ENCODE data around the gene TCF4.

The TCF4 gene

DNA sequence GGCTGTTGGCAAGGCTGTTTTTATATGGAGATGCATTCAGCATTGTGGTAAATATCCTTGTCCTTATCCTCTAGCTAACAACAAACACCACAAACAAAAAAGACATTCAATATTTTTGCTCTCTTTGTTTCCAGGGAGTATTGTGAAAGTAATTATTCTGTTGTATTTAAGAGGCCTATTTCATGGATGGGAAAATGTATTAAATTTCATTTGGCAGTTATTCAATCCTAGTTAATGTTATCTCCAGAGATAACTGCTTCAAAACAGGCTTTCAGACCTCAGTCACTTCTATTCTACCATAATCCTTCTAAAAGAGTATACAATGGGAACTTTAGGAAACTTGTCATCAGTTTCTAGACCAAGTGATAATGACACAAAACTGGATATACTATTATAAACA lies 348.3 kb downstream of the TCF4 start:
- POLR2A ChIA-PET, result no interaction called here
- Histone ChIP-seq H3K27me3 (replicated peaks in 2 of 5; ENCODE audit: control insufficient read depth in 4 of 5, insufficient read depth in 5 of 5, low read length in 4 of 5) (no peaks in the 10 kb centered on the region), H3K4me3 (ENCODE audit: control insufficient read depth in 1 of 7, extremely low read depth in 1 of 7, insufficient read depth in 4 of 7, low read depth in 2 of 7, low read length in 6 of 7) (no peak overlapping the region), H3K4me1 (ENCODE audit: control extremely low read depth in 1 of 4, control insufficient read depth in 4 of 4, insufficient read depth in 4 of 4, low read length in 3 of 4) (peaks cover 0 to 9% (median 3%) of the 10 kb centered on the region in 4 experiments), H3K9me3 (ENCODE audit: control extremely low read depth in 1 of 5, control insufficient read depth in 4 of 5, insufficient read depth in 2 of 5, low read depth in 1 of 5, low read length in 4 of 5) (no peaks in the 10 kb centered on the region), H3K27ac (ENCODE audit: insufficient read depth in 1 of 2, low read depth in 1 of 2, low read length in 2 of 2, poor library complexity in 1 of 2, severe bottlenecking in 2 of 2) (no peak overlapping the region), H3K36me3 (ENCODE audit: control insufficient read depth in 4 of 4, insufficient read depth in 4 of 4, low read length in 3 of 4) (peaks cover 3 to 21% (median 6%) of the 10 kb centered on the region in 4 experiments)
- no peak for DNase-seq
- CTCF ChIA-PET, result no interaction called here

DNA sequence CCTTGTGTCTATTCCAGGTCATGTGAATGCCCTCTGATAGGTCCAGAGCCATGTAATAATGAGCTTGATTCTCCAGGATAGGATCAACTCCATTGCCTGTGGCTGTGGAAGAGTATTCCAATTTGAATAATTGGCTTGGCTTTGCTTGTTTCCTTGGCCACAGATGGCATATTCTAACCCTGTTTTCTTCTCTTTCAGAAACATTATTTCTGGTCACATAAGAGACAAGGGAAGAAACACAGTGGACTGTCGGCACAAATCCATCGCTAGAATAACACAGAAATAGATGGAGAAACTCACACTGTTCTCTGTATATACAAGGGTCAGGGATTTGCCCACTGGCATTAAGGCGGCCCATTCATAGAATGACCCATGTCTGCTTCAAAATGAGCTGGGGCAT lies 350.3 kb downstream of the TCF4 start:
- no peaks in the 10 kb centered on the region for H3K27me3 ChIP-seq (replicated peaks in 2 of 5; ENCODE audit: control insufficient read depth in 4 of 5, insufficient read depth in 5 of 5, low read length in 4 of 5)
- H3K9me3 ChIP-seq (ENCODE audit: control extremely low read depth in 1 of 5, control insufficient read depth in 4 of 5, insufficient read depth in 2 of 5, low read depth in 1 of 5, low read length in 4 of 5), result no peaks in the 10 kb centered on the region
- H3K27ac ChIP-seq (ENCODE audit: insufficient read depth in 1 of 2, low read depth in 1 of 2, low read length in 2 of 2, poor library complexity in 1 of 2, severe bottlenecking in 2 of 2), result no peak overlapping the region
- peaks cover 0 to 13% (median 3%) of the 10 kb centered on the region in 4 experiments for H3K4me1 ChIP-seq (ENCODE audit: control extremely low read depth in 1 of 4, control insufficient read depth in 4 of 4, insufficient read depth in 4 of 4, low read length in 3 of 4)
- 100% methylated on average over 3 of the region's 3 CpGs for WGBS (ENCODE audit: insufficient coverage)
- POLR2A ChIA-PET, result no interaction called here
- H3K36me3 ChIP-seq (ENCODE audit: control insufficient read depth in 4 of 4, insufficient read depth in 4 of 4, low read length in 3 of 4), result peaks cover 3 to 26% (median 5%) of the 10 kb centered on the region in 4 experiments
- DNase-seq, result no peak
- CTCF ChIA-PET, result interaction anchor here (1.0 to 1.7 kb wide), 4 partner anchors 9 to 1338 kb away, joined by 3 to 4 read pairs (median 3); no protein-coding TSS in a partner anchor
- H3K4me3 ChIP-seq (ENCODE audit: control insufficient read depth in 1 of 7, extremely low read depth in 1 of 7, insufficient read depth in 4 of 7, low read depth in 2 of 7, low read length in 6 of 7), result no peak overlapping the region

DNA sequence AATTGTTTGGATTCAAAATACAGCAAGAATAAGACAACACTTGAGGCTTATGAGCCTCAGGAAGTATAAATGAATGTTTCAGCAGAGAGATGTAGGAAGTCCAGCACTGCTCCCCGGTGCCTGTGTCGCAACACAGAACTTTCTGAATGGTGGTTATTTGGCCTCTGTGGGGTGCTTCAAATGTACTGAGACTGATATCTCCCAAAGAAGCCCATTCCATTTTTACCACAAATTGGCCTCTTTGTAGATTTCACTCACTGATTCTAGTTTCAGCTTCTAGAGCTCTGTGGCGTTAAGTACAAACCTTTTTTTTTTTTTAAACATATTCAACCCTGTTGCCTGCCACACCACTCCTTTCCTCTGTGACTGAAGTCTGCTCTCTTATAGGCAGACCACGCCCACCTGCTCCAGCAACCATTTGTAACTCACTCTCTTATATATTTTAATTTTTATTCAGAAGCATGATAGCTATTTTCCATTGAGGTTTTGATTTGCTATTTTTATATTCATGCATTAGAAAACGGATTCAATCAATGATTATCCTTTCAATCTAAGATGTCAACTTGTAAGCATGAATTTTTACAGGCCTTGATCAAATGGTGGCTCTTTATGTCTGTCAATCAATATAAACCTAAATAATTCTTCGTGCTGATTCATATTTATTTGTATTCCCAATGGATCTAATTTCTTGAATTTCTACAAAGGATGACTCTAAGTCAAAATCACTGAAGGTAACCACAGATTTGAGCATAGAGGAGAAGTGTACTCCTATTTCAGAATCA lies 351.7 kb downstream of the TCF4 start:
- Histone ChIP-seq H3K9me3 (ENCODE audit: control extremely low read depth in 1 of 5, control insufficient read depth in 4 of 5, insufficient read depth in 2 of 5, low read depth in 1 of 5, low read length in 4 of 5) (no peaks in the 10 kb centered on the region), H3K27me3 (replicated peaks in 2 of 5; ENCODE audit: control insufficient read depth in 4 of 5, insufficient read depth in 5 of 5, low read length in 4 of 5) (no peaks in the 10 kb centered on the region), H3K4me1 (ENCODE audit: control extremely low read depth in 1 of 4, control insufficient read depth in 4 of 4, insufficient read depth in 4 of 4, low read length in 3 of 4) (peaks cover 0 to 13% (median 3%) of the 10 kb centered on the region in 4 experiments), H3K36me3 (ENCODE audit: control insufficient read depth in 4 of 4, insufficient read depth in 4 of 4, low read length in 3 of 4) (peaks cover 8 to 31% (median 11%) of the 10 kb centered on the region in 4 experiments), H3K27ac (ENCODE audit: insufficient read depth in 1 of 2, low read depth in 1 of 2, low read length in 2 of 2, poor library complexity in 1 of 2, severe bottlenecking in 2 of 2) (no peak overlapping the region), H3K4me3 (ENCODE audit: control insufficient read depth in 1 of 7, extremely low read depth in 1 of 7, insufficient read depth in 4 of 7, low read depth in 2 of 7, low read length in 6 of 7) (no peak overlapping the region)
- POLR2A ChIA-PET, result no interaction called here
- CTCF ChIA-PET, result interaction anchor here (1.0 to 6.6 kb wide), 2 partner anchors 568 to 1338 kb away, joined by 3 to 51 read pairs; no protein-coding TSS in a partner anchor
- WGBS (ENCODE audit: insufficient coverage), result 3% methylated on average over 3 of the region's 6 CpGs
- peak; percentile 27 to 81 (median 67) for DNase-seq

DNA sequence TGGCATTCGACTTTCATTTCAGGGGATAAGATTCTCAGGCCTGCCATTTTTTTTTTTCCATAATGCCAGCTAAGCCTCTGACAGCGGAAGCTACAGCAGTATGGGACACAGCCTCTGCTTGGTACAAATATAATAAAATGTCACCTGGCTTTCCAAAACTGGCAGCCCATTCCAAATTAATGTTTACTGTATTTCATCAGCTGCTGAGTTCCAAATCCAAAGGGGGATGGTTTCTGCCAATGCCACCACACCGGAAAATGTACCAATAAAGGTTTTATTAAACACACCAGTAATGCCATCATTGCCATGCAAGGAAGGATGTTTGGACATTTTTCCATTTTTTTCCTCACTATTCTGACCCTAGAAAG lies 352.9 kb downstream of the TCF4 start:
- ChIA-PET CTCF (interaction anchor here (0.6 to 6.6 kb wide), 44 partner anchors 8 to 1418 kb away, joined by 3 to 51 read pairs (median 4); no protein-coding TSS in a partner anchor), POLR2A (interaction anchor here (0.6 kb wide), 1 partner anchor 352 kb away, joined by 3 read pairs; no protein-coding TSS in a partner anchor)
- H3K27me3 ChIP-seq (replicated peaks in 2 of 5; ENCODE audit: control insufficient read depth in 4 of 5, insufficient read depth in 5 of 5, low read length in 4 of 5), result no peaks in the 10 kb centered on the region
- H3K27ac ChIP-seq (ENCODE audit: insufficient read depth in 1 of 2, low read depth in 1 of 2, low read length in 2 of 2, poor library complexity in 1 of 2, severe bottlenecking in 2 of 2), result no peak overlapping the region
- WGBS (ENCODE audit: insufficient coverage), result 100% methylated on average over 3 of the region's 3 CpGs
- DNase-seq, result no peak
- H3K4me3 ChIP-seq (ENCODE audit: control insufficient read depth in 1 of 7, extremely low read depth in 1 of 7, insufficient read depth in 4 of 7, low read depth in 2 of 7, low read length in 6 of 7), result no peak overlapping the region
- H3K9me3 ChIP-seq (ENCODE audit: control extremely low read depth in 1 of 5, control insufficient read depth in 4 of 5, insufficient read depth in 2 of 5, low read depth in 1 of 5, low read length in 4 of 5), result no peaks in the 10 kb centered on the region
- peaks cover 8 to 42% (median 19%) of the 10 kb centered on the region in 4 experiments for H3K36me3 ChIP-seq (ENCODE audit: control insufficient read depth in 4 of 4, insufficient read depth in 4 of 4, low read length in 3 of 4)
- peaks cover 0 to 13% (median 3%) of the 10 kb centered on the region in 4 experiments for H3K4me1 ChIP-seq (ENCODE audit: control extremely low read depth in 1 of 4, control insufficient read depth in 4 of 4, insufficient read depth in 4 of 4, low read length in 3 of 4)

DNA sequence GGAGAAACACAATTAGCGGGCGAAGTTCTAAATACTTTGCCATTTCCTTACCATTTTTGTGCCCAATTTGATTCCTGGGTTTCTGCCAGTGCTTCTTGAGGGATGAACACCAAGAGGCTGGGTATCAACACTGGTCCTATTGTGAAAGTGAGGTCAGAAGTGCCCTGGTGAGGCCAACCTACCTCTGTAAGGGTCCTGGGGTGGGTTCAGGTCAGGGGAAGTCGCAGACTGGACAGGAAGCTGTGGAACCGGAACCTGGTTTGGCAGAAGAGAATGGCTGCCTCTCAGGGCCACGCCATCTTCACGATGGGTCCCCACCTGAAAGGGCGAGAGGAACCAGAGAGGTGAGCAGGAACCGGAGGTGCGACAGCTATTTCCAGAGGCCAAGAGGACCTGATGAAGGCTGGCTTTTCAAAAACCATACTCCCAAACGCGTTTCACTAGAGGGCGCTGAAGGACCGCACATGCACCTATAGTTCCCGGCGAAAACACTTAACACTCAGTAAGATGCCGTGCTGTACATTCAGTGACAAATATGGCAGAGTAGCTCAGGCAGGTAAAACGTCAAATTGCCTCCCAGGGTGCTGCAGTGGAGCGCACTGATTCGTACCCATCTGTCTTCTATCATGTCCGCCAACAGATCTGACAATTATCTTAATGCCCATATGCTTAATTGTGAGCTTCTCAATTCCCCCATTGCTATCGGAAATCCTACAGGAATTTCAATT lies 353.5 kb downstream of the TCF4 start:
- ChIA-PET POLR2A (interaction anchor here (0.6 kb wide), 1 partner anchor 352 kb away, joined by 3 read pairs; no protein-coding TSS in a partner anchor), CTCF (interaction anchor here (0.6 to 6.6 kb wide), 46 partner anchors 8 to 1418 kb away, joined by 3 to 51 read pairs (median 4); no protein-coding TSS in a partner anchor)
- H3K27ac ChIP-seq (ENCODE audit: insufficient read depth in 1 of 2, low read depth in 1 of 2, low read length in 2 of 2, poor library complexity in 1 of 2, severe bottlenecking in 2 of 2), result no peak overlapping the region
- no peaks in the 10 kb centered on the region for H3K27me3 ChIP-seq (replicated peaks in 2 of 5; ENCODE audit: control insufficient read depth in 4 of 5, insufficient read depth in 5 of 5, low read length in 4 of 5)
- peaks cover 8 to 48% (median 19%) of the 10 kb centered on the region in 4 experiments for H3K36me3 ChIP-seq (ENCODE audit: control insufficient read depth in 4 of 4, insufficient read depth in 4 of 4, low read length in 3 of 4)
- no peak overlapping the region for H3K4me3 ChIP-seq (ENCODE audit: control insufficient read depth in 1 of 7, extremely low read depth in 1 of 7, insufficient read depth in 4 of 7, low read depth in 2 of 7, low read length in 6 of 7)
- peaks cover 0 to 13% (median 3%) of the 10 kb centered on the region in 4 experiments for H3K4me1 ChIP-seq (ENCODE audit: control extremely low read depth in 1 of 4, control insufficient read depth in 4 of 4, insufficient read depth in 4 of 4, low read length in 3 of 4)
- no peaks in the 10 kb centered on the region for H3K9me3 ChIP-seq (ENCODE audit: control extremely low read depth in 1 of 5, control insufficient read depth in 4 of 5, insufficient read depth in 2 of 5, low read depth in 1 of 5, low read length in 4 of 5)
- 42% methylated on average over 21 of the region's 21 CpGs for WGBS (ENCODE audit: insufficient coverage)
- peak; percentile 84 to 92 (median 89) for DNase-seq

DNA sequence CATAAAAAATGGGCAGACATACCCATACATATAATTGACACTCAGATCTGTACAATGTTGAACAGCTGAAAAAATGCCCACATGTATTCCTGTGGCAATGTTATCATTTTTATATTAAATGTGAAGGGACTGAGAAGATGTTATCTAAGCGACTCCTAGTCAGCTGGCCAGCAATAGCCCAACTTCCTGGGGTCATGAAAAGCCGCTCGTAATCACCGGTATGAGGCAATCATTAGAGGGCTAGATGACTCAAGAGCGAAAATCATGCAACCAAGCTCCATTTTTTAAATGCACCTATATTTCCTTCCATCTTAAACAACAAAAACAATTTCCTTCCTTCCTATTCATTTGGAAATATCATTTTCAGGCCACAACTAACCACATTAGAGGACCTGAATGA lies 354.1 kb downstream of the TCF4 start:
- WGBS (ENCODE audit: insufficient coverage), result 100% methylated on average over 5 of the region's 5 CpGs
- Histone ChIP-seq H3K27me3 (replicated peaks in 2 of 5; ENCODE audit: control insufficient read depth in 4 of 5, insufficient read depth in 5 of 5, low read length in 4 of 5) (no peaks in the 10 kb centered on the region), H3K4me1 (ENCODE audit: control extremely low read depth in 1 of 4, control insufficient read depth in 4 of 4, insufficient read depth in 4 of 4, low read length in 3 of 4) (peaks cover 0 to 13% (median 3%) of the 10 kb centered on the region in 4 experiments), H3K36me3 (ENCODE audit: control insufficient read depth in 4 of 4, insufficient read depth in 4 of 4, low read length in 3 of 4) (peaks cover 8 to 51% (median 21%) of the 10 kb centered on the region in 4 experiments), H3K27ac (ENCODE audit: insufficient read depth in 1 of 2, low read depth in 1 of 2, low read length in 2 of 2, poor library complexity in 1 of 2, severe bottlenecking in 2 of 2) (no peak overlapping the region), H3K4me3 (ENCODE audit: control insufficient read depth in 1 of 7, extremely low read depth in 1 of 7, insufficient read depth in 4 of 7, low read depth in 2 of 7, low read length in 6 of 7) (no peak overlapping the region), H3K9me3 (ENCODE audit: control extremely low read depth in 1 of 5, control insufficient read depth in 4 of 5, insufficient read depth in 2 of 5, low read depth in 1 of 5, low read length in 4 of 5) (no peaks in the 10 kb centered on the region)
- POLR2A ChIA-PET, result no interaction called here
- CTCF ChIA-PET, result interaction anchor here (1.0 to 6.6 kb wide), 31 partner anchors 10 to 1419 kb away, joined by 3 to 51 read pairs (median 5); no protein-coding TSS in a partner anchor
- no peak for DNase-seq
